HL-60 (cell line): ENCODE results near the gene CWF19L2.

Experiments
- GABPA ChIP-seq: IDR thresholded peaks from 2 replicates; pipeline ENCODE4 v1.6.1; 2012; ENCODE audit warnings: low read depth
- POLR2AphosphoS5 ChIP-seq: IDR thresholded peaks from 2 replicates; pipeline ENCODE4 v1.6.1; 2012; ENCODE audit warnings: low read depth
- SPI1 ChIP-seq: IDR thresholded peaks from 2 replicates; pipeline ENCODE4 v1.6.1; 2012; ENCODE audit warnings: low read depth, mild to moderate bottlenecking, borderline replicate concordance
- TF ChIP-seq, protein P1 (sequence below): IDR thresholded peaks from one replicate; pipeline ENCODE4 v1.5.1; 2011; ENCODE audit warnings: low read length, control low read depth, inconsistent platforms; ENCODE audit not compliant: insufficient read depth
- TF ChIP-seq, protein P2 (sequence below): IDR thresholded peaks from 2 replicates; pipeline ENCODE4 v1.6.1; 2012; ENCODE audit warnings: low read depth; ENCODE audit not compliant: insufficient replicate concordance

DNA sequence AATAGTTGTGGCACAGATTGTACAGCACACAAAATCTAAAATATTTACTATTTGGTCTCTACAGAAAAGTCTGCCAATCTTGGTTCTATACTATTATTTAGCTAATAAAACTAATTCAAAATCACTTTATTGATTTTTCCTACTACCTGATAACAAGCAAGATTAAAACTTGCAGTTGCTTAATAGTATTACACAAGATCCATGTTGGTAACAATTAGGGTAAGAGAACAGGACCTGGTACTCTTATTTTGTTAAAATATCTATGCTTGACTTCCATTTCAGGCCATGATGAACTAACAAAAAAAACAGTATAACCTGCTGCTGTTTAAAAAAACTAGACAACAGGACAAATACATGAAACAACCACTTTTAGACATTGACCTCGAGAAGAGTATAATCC, 52.4 kb downstream of the CWF19L2 start:
- no peak for TF ChIP-seq GABPA
- TF ChIP-seq, protein P1, sequence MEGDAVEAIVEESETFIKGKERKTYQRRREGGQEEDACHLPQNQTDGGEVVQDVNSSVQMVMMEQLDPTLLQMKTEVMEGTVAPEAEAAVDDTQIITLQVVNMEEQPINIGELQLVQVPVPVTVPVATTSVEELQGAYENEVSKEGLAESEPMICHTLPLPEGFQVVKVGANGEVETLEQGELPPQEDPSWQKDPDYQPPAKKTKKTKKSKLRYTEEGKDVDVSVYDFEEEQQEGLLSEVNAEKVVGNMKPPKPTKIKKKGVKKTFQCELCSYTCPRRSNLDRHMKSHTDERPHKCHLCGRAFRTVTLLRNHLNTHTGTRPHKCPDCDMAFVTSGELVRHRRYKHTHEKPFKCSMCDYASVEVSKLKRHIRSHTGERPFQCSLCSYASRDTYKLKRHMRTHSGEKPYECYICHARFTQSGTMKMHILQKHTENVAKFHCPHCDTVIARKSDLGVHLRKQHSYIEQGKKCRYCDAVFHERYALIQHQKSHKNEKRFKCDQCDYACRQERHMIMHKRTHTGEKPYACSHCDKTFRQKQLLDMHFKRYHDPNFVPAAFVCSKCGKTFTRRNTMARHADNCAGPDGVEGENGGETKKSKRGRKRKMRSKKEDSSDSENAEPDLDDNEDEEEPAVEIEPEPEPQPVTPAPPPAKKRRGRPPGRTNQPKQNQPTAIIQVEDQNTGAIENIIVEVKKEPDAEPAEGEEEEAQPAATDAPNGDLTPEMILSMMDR: no peak
- TF ChIP-seq, protein P2, sequence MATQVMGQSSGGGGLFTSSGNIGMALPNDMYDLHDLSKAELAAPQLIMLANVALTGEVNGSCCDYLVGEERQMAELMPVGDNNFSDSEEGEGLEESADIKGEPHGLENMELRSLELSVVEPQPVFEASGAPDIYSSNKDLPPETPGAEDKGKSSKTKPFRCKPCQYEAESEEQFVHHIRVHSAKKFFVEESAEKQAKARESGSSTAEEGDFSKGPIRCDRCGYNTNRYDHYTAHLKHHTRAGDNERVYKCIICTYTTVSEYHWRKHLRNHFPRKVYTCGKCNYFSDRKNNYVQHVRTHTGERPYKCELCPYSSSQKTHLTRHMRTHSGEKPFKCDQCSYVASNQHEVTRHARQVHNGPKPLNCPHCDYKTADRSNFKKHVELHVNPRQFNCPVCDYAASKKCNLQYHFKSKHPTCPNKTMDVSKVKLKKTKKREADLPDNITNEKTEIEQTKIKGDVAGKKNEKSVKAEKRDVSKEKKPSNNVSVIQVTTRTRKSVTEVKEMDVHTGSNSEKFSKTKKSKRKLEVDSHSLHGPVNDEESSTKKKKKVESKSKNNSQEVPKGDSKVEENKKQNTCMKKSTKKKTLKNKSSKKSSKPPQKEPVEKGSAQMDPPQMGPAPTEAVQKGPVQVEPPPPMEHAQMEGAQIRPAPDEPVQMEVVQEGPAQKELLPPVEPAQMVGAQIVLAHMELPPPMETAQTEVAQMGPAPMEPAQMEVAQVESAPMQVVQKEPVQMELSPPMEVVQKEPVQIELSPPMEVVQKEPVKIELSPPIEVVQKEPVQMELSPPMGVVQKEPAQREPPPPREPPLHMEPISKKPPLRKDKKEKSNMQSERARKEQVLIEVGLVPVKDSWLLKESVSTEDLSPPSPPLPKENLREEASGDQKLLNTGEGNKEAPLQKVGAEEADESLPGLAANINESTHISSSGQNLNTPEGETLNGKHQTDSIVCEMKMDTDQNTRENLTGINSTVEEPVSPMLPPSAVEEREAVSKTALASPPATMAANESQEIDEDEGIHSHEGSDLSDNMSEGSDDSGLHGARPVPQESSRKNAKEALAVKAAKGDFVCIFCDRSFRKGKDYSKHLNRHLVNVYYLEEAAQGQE: no peak
- TF ChIP-seq SPI1: no peak
- TF ChIP-seq POLR2AphosphoS5: no peak
